ENCODE results near the gene ALOXE3.
A peak's percentile ranks its signal among the peaks of the same experiment; 100 is the strongest.

ALOXE3 gene

DNA sequence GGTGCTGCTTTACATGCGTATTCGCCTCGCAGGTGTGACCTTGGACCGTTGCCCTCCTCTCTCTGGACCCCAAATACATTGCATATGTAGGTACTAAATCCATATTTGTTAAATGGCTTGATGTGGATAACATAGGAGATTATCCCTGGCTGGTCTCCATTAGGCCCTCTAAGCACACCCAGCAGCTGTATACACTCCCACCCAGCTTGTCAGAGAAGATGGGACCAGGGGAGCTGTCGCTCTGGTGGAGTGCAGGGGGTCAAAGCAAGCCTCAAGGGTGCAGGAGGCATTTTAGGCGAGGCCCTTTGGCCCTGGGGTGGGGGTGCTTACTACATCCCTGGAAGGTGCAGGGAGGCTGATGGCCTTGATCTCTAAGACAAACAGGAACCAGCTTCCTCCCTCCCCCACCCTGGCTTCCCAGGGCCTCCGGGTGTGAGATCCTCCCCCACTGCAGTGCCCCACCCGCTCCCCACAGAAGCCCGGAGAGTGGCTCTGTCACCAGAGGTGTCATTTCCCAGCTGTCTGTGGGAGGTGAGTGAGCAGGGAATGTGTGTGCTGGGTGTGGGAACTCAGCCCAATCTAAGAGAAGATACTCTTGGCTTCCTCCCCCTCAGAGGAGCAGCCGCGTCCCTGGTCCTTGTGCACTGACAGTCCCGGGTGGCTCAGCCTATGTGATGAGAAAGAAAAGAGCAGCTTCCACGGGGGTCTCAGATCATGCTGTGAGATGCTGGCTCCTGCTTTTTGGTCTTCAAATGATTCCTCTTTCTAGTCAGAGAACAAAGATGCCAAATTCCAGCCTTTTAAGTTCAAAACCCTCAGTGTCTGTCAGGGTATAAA lies 45.9 kb upstream of the ALOXE3 start:
- Histone ChIP-seq H2BK120ac (ENCODE audit: insufficient read depth, low read length, poor library complexity) (no peak overlapping the region), H3K4me3 (ENCODE audit: low read depth, low read length) (no peak overlapping the region), H3K4me2 (ENCODE audit: low read length) (peak overlapping the region; percentile 1), H3K27me3 (ENCODE audit: insufficient read depth, low read length) (no peaks in the 10 kb centered on the region), H4K12ac (ENCODE audit: low read depth, low read length) (no peak overlapping the region), H3K9ac (ENCODE audit: low read length) (no peak overlapping the region), H4K8ac (ENCODE audit: low read depth, low read length) (no peak overlapping the region), H3K4me1 (ENCODE audit: control insufficient read depth in 1 of 2, insufficient read depth in 2 of 2, low read length in 2 of 2) (peaks cover 18 to 22% of the 10 kb centered on the region in 2 experiments), H3K27ac (ENCODE audit: low read depth, low read length) (peak overlapping the region; percentile 2), H3K4ac (ENCODE audit: low read depth, low read length) (no peak overlapping the region), H3K79me1 (ENCODE audit: low read length) (peaks cover 14% of the 10 kb centered on the region), H3K36me3 (ENCODE audit: control insufficient read depth in 1 of 2, insufficient read depth in 2 of 2, low read length in 2 of 2) (peaks cover 15 to 21% of the 10 kb centered on the region in 2 experiments), H3K23ac (ENCODE audit: low read length) (no peak overlapping the region), H3K14ac (ENCODE audit: low read length) (no peak overlapping the region), H2AFZ (ENCODE audit: insufficient read depth, low read length, poor library complexity) (peak overlapping the region; percentile 30), H2BK12ac (ENCODE audit: low read length) (no peak overlapping the region), H3K79me2 (ENCODE audit: control insufficient read depth, insufficient read depth, low read length, poor library complexity) (peaks cover 14% of the 10 kb centered on the region), H3K18ac (ENCODE audit: low read length) (no peak overlapping the region), H2BK5ac (ENCODE audit: low read depth, low read length, poor library complexity) (no peak overlapping the region), H3K9me3 (ENCODE audit: insufficient read depth, low read depth, low read length) (peaks cover 5% of the 10 kb centered on the region), H4K91ac (ENCODE audit: low read depth, low read length) (peak overlapping the region; percentile 25), H2AK5ac (ENCODE audit: low read length) (no peak overlapping the region)
- no CpG with 5 or more reads among the region's 13 CpGs for WGBS (ENCODE audit: extremely low coverage, insufficient coverage, insufficient read length)
- no peak for DNase-seq

DNA sequence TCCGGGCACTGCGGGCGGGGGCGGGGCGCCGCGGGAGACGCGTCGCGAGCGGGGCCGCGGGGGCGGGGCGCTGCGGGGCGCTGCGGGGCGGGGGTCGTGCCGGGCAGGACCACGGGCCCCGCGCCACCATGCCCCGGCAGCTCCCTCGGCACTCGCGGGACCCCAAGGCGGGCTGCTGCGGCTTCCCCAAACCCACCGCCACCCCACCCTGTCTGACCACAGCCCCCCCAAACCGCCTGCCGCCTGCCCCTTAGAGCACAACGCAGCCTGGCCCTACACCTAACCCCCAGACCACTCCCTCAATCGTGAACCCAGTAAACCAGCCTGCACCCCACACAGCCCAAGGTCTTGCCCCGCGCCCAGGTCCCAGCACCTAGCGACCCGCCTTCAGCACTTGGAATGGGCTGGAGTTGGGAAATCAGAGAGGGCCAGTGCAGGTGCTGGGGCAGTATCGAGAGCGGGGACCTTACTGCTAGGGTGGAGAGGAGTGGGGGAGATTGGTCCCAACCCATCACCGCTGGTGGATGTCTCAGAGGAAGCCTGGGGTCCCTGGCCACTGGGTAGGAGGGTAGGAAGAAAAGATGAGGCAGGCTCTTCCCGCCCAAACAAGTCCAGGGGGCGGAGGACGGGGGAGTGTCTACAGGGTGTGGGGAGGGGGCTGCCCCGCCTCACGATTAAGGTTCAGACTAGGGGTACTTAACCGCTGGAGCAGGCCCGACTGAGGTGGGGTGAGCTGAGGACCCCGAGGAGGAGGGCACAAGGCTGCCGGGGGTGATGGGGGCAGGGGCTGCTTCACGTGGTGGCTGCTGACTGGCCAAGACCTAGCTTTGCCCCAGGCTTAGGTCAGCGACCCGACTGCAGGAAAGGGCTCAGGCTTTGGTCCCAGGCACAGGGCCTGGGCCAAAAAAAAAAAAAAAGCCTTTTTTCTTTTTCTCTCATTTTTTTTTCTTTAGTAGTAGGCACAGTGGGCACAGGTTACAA lies 45.0 kb upstream of the ALOXE3 start:
- Histone ChIP-seq H4K91ac (ENCODE audit: low read depth, low read length) (peak overlapping the region; percentile 98), H4K8ac (ENCODE audit: low read depth, low read length) (peak overlapping the region; percentile 98), H3K79me1 (ENCODE audit: low read length) (peaks cover 14% of the 10 kb centered on the region), H3K23ac (ENCODE audit: low read length) (no peak overlapping the region), H3K9ac (ENCODE audit: low read length) (peak overlapping the region; percentile 10), H3K14ac (ENCODE audit: low read length) (peak overlapping the region; percentile 97), H3K27me3 (ENCODE audit: insufficient read depth, low read length) (no peaks in the 10 kb centered on the region), H2BK5ac (ENCODE audit: low read depth, low read length, poor library complexity) (peak overlapping the region; percentile 79), H2AK5ac (ENCODE audit: low read length) (peak overlapping the region; percentile 90), H3K9me3 (ENCODE audit: insufficient read depth, low read depth, low read length) (peaks cover 5% of the 10 kb centered on the region), H3K4me3 (ENCODE audit: low read depth, low read length) (peak overlapping the region; percentile 94), H3K4me2 (ENCODE audit: low read length) (peak overlapping the region; percentile 67), H2BK120ac (ENCODE audit: insufficient read depth, low read length, poor library complexity) (peak overlapping the region; percentile 87), H3K4ac (ENCODE audit: low read depth, low read length) (peak overlapping the region; percentile 77), H2AFZ (ENCODE audit: insufficient read depth, low read length, poor library complexity) (peak overlapping the region; percentile 97), H3K18ac (ENCODE audit: low read length) (peak overlapping the region; percentile 99), H3K79me2 (ENCODE audit: control insufficient read depth, insufficient read depth, low read length, poor library complexity) (peaks cover 14% of the 10 kb centered on the region), H3K27ac (ENCODE audit: low read depth, low read length) (peak overlapping the region; percentile 37), H3K36me3 (ENCODE audit: control insufficient read depth in 1 of 2, insufficient read depth in 2 of 2, low read length in 2 of 2) (peaks cover 15 to 24% of the 10 kb centered on the region in 2 experiments), H4K12ac (ENCODE audit: low read depth, low read length) (peak overlapping the region; percentile 97), H3K4me1 (ENCODE audit: control insufficient read depth in 1 of 2, insufficient read depth in 2 of 2, low read length in 2 of 2) (peaks cover 18 to 22% of the 10 kb centered on the region in 2 experiments), H2BK12ac (ENCODE audit: low read length) (peak overlapping the region; percentile 79)
- WGBS (ENCODE audit: extremely low coverage, insufficient coverage, insufficient read length), result no CpG with 5 or more reads among the region's 55 CpGs
- peak; percentile 33 to 59 for DNase-seq

DNA sequence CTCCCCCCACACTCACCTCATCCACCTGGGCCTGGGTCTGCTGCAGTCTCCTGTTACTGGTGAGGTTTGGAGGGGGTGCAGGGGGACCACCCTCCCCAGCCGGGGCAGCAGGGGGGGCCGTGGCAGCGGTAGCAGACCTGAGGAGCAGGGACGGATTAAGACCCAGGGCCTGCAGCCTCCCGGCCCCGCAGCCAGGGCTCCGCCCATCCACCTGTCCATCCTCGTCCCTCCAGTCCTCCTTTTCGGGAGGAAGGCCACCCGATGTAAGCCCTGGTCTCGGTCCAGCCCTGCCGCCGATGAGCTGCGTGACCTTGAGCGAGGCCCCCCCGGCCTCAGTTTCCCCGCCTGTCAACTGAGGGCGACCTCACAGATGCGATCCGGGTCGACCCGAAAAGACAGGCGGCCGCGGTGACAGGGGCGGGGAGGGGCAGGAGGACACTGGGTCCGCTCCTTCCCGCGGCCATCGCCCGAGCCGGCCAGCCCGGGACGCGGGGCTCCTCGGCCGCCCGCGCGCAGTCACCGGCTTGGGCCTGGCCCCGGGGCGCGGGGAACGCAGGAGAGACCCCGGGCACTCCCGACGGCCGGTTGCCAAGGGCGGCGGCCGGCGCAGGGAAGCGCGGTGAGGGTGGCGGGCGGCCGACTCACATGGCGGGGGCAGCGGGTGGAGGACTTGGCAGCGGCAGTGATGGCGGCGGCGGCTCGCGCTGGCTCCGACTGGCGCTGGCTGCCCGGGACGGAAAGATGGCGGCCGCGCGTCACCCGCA lies 44.1 kb upstream of the ALOXE3 start, which contains the start of gene VAMP2:
VAMP2 (minus strand) TSS at position 716 of the 764 bp plus-strand sequence; CDS start at position 647, 69 bp downstream.
- H3K36me3 ChIP-seq (ENCODE audit: control insufficient read depth in 1 of 2, insufficient read depth in 2 of 2, low read length in 2 of 2), result peaks cover 15 to 25% of the 10 kb centered on the region in 2 experiments
- H3K4me1 ChIP-seq (ENCODE audit: control insufficient read depth in 1 of 2, insufficient read depth in 2 of 2, low read length in 2 of 2), result peaks cover 18 to 22% of the 10 kb centered on the region in 2 experiments
- H4K8ac ChIP-seq (ENCODE audit: low read depth, low read length), result peak within 1 kb of the TSS; percentile 98
- no peaks in the 10 kb centered on the region for H3K27me3 ChIP-seq (ENCODE audit: insufficient read depth, low read length)
- peak within 1 kb of the TSS; percentile 97 for H2AFZ ChIP-seq (ENCODE audit: insufficient read depth, low read length, poor library complexity)
- peak within 1 kb of the TSS; percentile 97 for H4K12ac ChIP-seq (ENCODE audit: low read depth, low read length)
- peak within 1 kb of the TSS; percentile 99 for H3K18ac ChIP-seq (ENCODE audit: low read length)
- peak within 1 kb of the TSS; percentile 98 for H4K91ac ChIP-seq (ENCODE audit: low read depth, low read length)
- no CpG with 5 or more reads among the region's 75 CpGs for WGBS (ENCODE audit: extremely low coverage, insufficient coverage, insufficient read length)
- peak within 1 kb of the TSS; percentile 90 for H2AK5ac ChIP-seq (ENCODE audit: low read length)
- peak within 1 kb of the TSS; percentile 79 for H2BK12ac ChIP-seq (ENCODE audit: low read length)
- peak within 1 kb of the TSS; percentile 95 for H2BK120ac ChIP-seq (ENCODE audit: insufficient read depth, low read length, poor library complexity)
- H3K27ac ChIP-seq (ENCODE audit: low read depth, low read length), result peak within 1 kb of the TSS; percentile 61
- peak within 1 kb of the TSS; percentile 91 for H2BK5ac ChIP-seq (ENCODE audit: low read depth, low read length, poor library complexity)
- H3K79me1 ChIP-seq (ENCODE audit: low read length), result peaks cover 14% of the 10 kb centered on the region
- H3K9me3 ChIP-seq (ENCODE audit: insufficient read depth, low read depth, low read length), result peaks cover 5% of the 10 kb centered on the region
- H3K79me2 ChIP-seq (ENCODE audit: control insufficient read depth, insufficient read depth, low read length, poor library complexity), result peaks cover 14% of the 10 kb centered on the region
- H3K23ac ChIP-seq (ENCODE audit: low read length), result peak within 1 kb of the TSS; percentile 83
- H3K14ac ChIP-seq (ENCODE audit: low read length), result peak within 1 kb of the TSS; percentile 97
- peak within 1 kb of the TSS; percentile 94 for H3K4me3 ChIP-seq (ENCODE audit: low read depth, low read length)
- H3K4me2 ChIP-seq (ENCODE audit: low read length), result peak within 1 kb of the TSS; percentile 95
- H3K4ac ChIP-seq (ENCODE audit: low read depth, low read length), result peak within 1 kb of the TSS; percentile 93
- H3K9ac ChIP-seq (ENCODE audit: low read length), result peak within 1 kb of the TSS; percentile 82
- peak; percentile 69 to 85 for DNase-seq

All from trophoblast cell (in vitro differentiated cells and primary cell).